Activated CD8-positive, alpha-beta memory T cell treated with anti-CD3 and anti-CD28 coated beads for 36 hours (primary cell): ENCODE measurements around the gene REM2. TPM values are rescaled to one million over a fixed set of nuclear protein-coding genes. Genes with fewer than 3 reads are reported as not detected.

Source experiments
- CTCF ChIA-PET: fragments of 350-600 bp; sonication (Branson Sonifier 250); formaldehyde crosslinking; loops from one replicate; lab custom pipeline; 2021; ENCODE audit warnings: antibody characterized with exemption; lab: Charles Lee
- POLR2A ChIA-PET: fragments of 350-600 bp; sonication (Branson Sonifier 250); formaldehyde crosslinking; loops from one replicate; lab custom pipeline; 2021; ENCODE audit warnings: antibody characterized with exemption; lab: Charles Lee
- total RNA-seq, 2 experiments: library from RNA; stranded (reverse); gene quantifications; one replicate each; pipeline ENCODE4 v1.2.3, GENCODE V29; 2021

Gene REM2
- total RNA-seq, 2 experiments from 2014 or later, result 0.11 TPM; not detected in 1

DNA sequence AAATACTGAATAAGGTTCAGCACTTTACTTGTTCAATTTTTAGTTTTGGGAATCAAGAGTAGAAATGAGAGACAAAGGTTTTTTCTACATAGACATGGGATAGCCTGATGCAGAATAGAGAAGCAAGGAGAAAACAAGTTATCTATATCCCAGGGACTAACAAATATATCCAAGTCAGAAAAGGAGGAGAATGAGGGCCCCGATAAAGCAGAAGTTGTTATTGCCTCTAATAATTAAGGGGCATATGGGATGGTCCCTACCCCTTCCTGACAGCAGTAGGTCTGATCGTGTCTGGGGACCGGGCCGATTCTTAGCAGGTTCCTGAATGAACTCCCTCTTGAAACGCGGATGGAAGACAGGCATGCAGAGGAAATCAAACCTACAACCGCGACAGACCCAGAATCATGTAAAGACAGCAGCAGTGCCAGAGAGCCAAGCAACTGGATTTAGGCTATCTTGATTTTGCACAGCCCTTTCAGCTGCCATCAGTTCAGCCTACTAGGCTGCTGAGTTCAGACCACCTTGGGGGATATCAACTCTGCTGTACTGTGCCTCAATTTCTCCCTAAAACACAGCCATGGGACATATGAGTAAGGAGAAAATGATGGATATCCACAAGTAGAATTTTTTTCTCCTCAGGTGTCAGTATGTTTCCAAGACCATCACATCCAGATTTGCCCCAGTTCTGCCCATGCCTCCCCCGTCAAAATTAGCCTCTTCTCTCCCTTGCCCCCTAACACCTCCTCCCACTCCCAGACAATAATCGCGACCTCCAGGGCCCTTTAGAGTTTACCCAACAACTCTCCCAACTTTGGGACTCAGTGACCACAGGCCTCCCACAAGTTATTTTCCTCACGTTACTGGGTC lies 45.4 kb downstream of the REM2 start:
- CTCF ChIA-PET, result interaction anchor here (0.9 to 3.1 kb wide), 7 partner anchors 10 to 130 kb away, joined by 3 to 29 read pairs (median 7); partner anchors contain the start of genes HAUS4 and RBM23
- POLR2A ChIA-PET, result interaction anchor here (0.6 to 1.7 kb wide), 5 partner anchors 10 to 375 kb away, joined by 3 to 6 read pairs (median 4); partner anchors contain the start of genes HAUS4 and RBM23

DNA sequence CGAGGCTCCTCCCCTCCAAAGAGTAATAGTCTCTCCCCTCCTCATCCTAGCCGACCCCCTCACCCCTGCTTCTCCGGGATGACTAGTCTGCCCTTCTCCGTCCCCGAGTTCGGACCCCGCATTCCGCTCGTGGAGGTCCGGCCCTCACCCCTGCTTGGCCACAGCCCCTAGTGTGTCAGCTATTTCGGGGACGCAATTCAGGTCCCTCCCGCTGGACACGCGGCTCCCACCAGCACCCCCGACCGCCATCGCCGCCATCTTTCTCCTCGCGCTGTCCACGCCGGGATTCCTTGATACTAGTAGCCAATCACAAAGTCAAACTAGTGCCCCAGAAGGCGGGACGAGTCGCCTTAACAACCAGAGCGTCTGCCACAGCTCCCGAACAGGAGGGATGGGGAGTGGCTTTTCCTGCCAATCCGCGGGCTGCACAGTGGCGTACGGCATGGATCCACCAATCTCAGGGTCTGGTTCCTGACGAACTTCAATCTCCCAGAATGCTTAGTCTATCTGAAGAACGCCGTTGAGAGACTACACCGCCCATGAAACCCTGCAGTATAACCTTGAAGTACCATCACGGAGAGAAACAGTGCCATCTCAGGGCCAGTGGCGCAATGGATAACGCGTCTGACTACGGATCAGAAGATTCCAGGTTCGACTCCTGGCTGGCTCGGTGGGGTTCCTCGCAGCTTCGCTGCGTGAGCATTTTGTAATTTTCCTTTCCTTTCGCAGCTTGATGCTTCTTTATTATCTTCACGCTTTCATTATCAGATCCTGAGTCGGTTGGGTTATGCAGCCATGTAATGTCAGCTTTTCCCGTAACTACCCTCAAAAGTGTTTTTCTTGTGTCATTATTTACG lies 46.3 kb downstream of the REM2 start, which contains the start of gene PRMT5:
PRMT5 (minus strand) TSS at position 273 of the 857 bp plus-strand sequence; CDS start at position 258, 15 bp downstream.
- ChIA-PET POLR2A (interaction anchor here (0.6 to 1.7 kb wide), 5 partner anchors 10 to 374 kb away, joined by 3 to 6 read pairs (median 4); partner anchors contain the start of genes HAUS4 and RBM23), CTCF (interaction anchor here (0.7 to 3.1 kb wide), 12 partner anchors 11 to 129 kb away, joined by 3 to 29 read pairs (median 4); partner anchors contain the start of genes AJUBA, HAUS4, RBM23 and REM2)

DNA sequence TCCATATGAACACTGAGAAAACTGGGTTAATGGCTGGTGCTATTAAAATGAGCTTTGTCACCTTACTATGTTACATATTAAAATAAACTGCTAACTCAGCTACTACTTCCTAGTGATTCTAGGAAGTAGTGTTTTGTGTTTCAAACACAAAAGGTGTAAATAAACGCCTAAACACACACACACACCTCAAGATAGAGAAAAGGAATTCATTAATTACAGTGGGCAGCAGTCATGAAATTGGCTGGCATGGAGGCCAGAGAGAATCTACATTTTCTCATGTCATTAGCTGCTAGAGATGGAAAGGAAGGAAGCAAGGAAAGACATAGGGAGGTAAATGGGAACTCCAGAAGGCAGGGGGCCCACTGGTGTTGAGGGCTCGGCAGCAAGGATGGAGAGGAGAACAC lies 46.9 kb downstream of the REM2 start:
- ChIA-PET CTCF (interaction anchor here (0.6 to 3.1 kb wide), 16 partner anchors 12 to 340 kb away, joined by 3 to 29 read pairs (median 4); partner anchors contain the start of genes AJUBA, HAUS4, RBM23 and REM2), POLR2A (interaction anchor here (1.1 to 1.7 kb wide), 3 partner anchors 11 to 374 kb away, joined by 3 to 6 read pairs (median 5); partner anchors contain the start of gene RBM23)

DNA sequence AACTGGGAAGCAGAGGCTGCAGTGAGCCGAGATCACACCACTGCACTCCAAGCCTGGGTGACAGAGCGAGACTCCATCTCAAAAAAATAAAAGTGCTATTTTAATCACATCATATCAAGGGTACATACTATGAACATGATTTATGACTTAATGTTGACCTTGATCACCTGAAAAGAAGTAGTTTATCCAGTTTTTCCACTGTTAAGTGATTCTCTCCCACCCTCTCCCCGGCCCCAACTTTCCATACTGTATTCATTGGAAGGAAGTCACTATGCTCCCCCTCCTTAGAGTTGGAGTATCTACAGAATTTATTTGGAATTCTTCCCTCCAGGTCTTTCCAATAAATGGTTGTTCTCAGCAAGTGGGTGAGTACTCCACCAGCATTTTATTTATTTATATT lies 49.1 kb downstream of the REM2 start:
- POLR2A ChIA-PET, result no interaction called here
- CTCF ChIA-PET, result interaction anchor here (1.0 kb wide), 1 partner anchor 25 kb away, joined by 3 read pairs; the partner anchor contains the start of gene HAUS4

DNA sequence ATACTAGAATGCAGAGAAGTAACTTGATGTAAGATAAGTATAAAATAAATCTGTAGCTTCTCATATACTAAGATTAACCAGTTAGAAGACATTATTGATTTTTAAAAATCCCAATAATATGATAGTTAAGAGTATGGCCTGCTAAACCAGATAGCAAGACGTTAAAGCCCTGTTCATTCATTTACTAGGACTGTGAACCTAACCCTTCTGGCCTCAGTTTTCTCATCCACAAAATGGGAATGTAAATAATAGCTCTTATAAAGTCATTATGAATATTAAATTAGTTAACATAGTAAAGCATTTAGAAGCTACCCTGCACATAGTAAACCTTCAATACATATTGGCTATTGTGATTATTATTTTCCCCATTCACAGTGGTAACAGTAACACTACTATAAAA lies 52.1 kb downstream of the REM2 start:
- CTCF ChIA-PET, result interaction anchor here (0.9 to 1.4 kb wide), 2 partner anchors 17 to 123 kb away, joined by 3 to 4 read pairs; no protein-coding TSS in a partner anchor
- POLR2A ChIA-PET, result interaction anchor here (0.6 kb wide), 1 partner anchor 125 kb away, joined by 5 read pairs; no protein-coding TSS in a partner anchor

Other genes with a start within 250 kb of the REM2 start
- not detected for gene OR6J1, start 238.9 kb upstream of the REM2 start, total RNA-seq
- 100 to 1,000 TPM; 122 to 123 TPM for gene OXA1L, start 116.5 kb upstream of the REM2 start, total RNA-seq
- gene SLC7A7, start 67.8 kb upstream of the REM2 start, total RNA-seq, result under 1 TPM; 0.21 to 0.38 TPM
- gene MRPL52, start 53.3 kb upstream of the REM2 start, total RNA-seq, result 100 to 1,000 TPM; 170 to 179 TPM
- 1 to 10 TPM in 1 of 2 experiments, under 1 TPM in 1; 0.76 to 1.8 TPM for gene MMP14, start 46.6 kb upstream of the REM2 start, total RNA-seq
- 10 to 100 TPM; 28.1 to 28.5 TPM for gene LRP10, start 11.5 kb upstream of the REM2 start, total RNA-seq
- gene RBM23, start 35.9 kb downstream of the REM2 start, total RNA-seq, result 10 to 100 TPM; 69.7 to 72.1 TPM
- gene PRMT5, start 46.2 kb downstream of the REM2 start, total RNA-seq, result 100 to 1,000 TPM; 204 to 205 TPM
- gene HAUS4, start 73.9 kb downstream of the REM2 start, total RNA-seq, result 10 to 100 TPM; 46.5 to 49.2 TPM
- gene AJUBA, start 99.3 kb downstream of the REM2 start, total RNA-seq, result 1 to 10 TPM in 1 of 2 experiments, under 1 TPM in 1; 0.96 to 1.2 TPM
- 1 to 10 TPM; 7.0 to 8.9 TPM for gene C14orf93, start 126.9 kb downstream of the REM2 start, total RNA-seq
- 100 to 1,000 TPM; 176 to 182 TPM for gene PSMB5, start 151.7 kb downstream of the REM2 start, total RNA-seq
- not detected for gene PSMB11, start 159.0 kb downstream of the REM2 start, total RNA-seq
- gene CDH24, start 174.3 kb downstream of the REM2 start, total RNA-seq, result under 1 TPM; 0.53 to 0.82 TPM
- 100 to 1,000 TPM; 190 to 191 TPM for gene ACIN1, start 211.9 kb downstream of the REM2 start, total RNA-seq
- 10 to 100 TPM; 51.6 to 56.5 TPM for gene C14orf119, start 212.3 kb downstream of the REM2 start, total RNA-seq
- gene CIROP, start 221.8 kb downstream of the REM2 start, total RNA-seq, result not detected
- gene CEBPE, start 236.0 kb downstream of the REM2 start, total RNA-seq, result under 1 TPM; 0.19 to 0.21 TPM